WI38 (cell line): ENCODE results near the gene PRR5L.
A peak's percentile ranks its signal among the peaks of the same experiment; 100 is the strongest.

Experiments
- H3K4me3 ChIP-seq: 2 replicates; pipeline ENCODE4 v1.5.1; 2011; ENCODE audit warnings: low read depth, mild to moderate bottlenecking, control low read depth, low read length
- CTCF ChIP-seq: IDR thresholded peaks from 2 replicates; pipeline ENCODE4 v1.5.1; 2012; ENCODE audit warnings: low read depth, mild to moderate bottlenecking, control low read depth, low read length

PRR5L gene

DNA sequence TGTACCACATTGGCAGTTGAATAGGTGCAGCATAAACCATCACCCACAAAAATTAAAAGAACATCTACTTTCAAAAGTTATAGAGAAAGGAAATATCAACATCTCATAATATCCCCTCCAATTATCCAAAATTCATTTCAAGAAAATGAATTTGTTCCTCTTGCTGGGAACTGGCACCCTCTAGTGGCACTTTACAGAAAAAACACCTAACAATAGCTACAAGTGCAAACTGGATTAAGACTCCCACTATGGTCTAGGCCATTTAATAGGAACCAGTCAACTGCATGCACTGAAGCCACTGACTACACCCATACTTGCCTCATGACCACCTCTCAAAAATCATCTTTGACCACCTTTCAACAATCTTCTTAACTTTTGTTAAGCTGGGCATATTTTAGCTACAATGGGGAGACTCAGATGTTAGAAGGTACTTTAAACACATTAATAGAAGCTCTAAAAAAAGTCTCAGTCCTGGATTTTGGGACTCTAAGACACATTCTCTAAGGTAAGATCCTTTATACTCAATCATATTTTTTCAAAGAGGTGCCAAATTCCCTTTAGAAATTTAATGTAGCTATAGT, 196.7 kb downstream of the PRR5L start:
- peak; percentile 47 for TF ChIP-seq CTCF
- H3K4me3 ChIP-seq = no peak overlapping the region

- no peak overlapping the region for H3K4me3 ChIP-seq
- no peak for TF ChIP-seq CTCF
Observed at GRCh38 chr11:36493332-36493731, 197.2 kb downstream of the PRR5L start.

DNA sequence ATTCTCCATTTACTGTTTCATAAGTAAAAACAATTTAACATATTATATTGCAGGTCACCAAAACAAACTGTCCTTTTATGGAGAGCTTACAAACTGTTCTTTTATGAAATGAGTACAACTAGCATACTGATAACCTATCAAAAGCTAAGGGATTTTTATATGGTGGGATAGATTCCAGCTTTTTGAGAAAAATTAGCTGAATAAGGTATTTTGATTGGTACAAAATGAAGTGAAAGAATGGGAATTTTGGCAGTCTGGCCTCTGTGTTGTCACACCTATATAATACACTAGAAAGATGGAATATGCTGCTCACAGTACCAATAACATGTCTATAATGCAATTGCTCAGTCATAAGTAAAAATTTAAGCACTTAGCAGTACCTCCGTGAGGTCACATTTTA, 202.6 kb downstream of the PRR5L start:
- no peak overlapping the region for H3K4me3 ChIP-seq
- no peak for TF ChIP-seq CTCF

DNA sequence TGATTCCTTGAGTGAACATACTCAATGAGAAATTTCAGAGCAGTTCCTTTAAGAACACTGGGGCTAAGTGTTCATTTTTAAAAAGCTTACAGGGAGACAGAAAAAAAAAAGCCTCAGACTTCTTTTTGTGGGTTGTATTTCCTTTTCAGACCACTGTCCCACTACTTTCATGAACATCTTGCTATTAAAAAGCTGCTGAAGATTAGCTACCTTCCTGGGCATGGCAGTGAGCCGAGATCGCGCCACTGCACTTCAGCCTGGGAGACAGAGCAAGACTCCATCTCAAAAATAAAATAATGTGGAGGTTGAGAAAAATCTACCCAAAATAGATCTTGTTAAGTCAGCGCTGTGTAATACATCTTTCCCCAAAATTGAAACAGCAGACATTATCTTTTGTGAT, 203.2 kb downstream of the PRR5L start:
- no peak overlapping the region for H3K4me3 ChIP-seq
- no peak for TF ChIP-seq CTCF

DNA sequence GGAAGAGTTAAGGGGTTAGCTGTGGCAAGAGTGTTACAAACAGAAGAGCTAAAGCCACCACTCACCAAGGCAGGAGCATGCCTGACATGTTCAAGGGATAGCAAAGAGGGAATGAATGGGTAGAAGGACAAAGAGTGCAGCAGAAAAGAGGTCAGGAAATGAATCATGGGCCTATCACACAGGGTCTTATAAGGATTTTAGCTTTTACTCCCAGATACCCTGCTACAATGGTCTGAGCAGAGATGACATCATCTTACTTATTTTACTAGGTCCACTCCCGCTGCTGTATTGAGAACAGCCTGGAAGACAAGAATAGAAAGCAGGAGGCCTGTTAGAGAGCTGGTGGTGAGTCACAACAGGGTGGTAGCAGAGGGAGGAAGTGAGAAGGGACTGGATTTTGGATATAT, 204.2 kb downstream of the PRR5L start:
- TF ChIP-seq CTCF = no peak
- no peak overlapping the region for H3K4me3 ChIP-seq

DNA sequence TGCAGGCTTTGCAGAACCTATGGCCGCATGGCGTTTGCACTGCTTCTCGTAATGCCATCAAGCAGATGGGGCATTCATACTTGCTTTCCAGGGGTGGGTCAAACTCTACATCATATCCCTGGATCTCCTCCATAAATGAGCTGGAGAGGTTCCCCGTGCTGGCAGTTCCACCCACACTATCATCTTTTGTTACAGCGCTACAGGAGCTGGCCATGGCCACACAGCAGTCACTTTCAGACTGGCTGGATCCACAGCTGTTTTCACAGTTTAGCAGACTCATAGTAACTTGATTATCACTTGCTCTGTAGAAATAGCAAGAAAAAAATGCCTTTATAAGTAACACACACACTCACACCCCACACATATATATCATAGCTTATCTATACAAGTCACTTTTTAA, 205.1 kb downstream of the PRR5L start:
- TF ChIP-seq CTCF = no peak
- no peak overlapping the region for H3K4me3 ChIP-seq

DNA sequence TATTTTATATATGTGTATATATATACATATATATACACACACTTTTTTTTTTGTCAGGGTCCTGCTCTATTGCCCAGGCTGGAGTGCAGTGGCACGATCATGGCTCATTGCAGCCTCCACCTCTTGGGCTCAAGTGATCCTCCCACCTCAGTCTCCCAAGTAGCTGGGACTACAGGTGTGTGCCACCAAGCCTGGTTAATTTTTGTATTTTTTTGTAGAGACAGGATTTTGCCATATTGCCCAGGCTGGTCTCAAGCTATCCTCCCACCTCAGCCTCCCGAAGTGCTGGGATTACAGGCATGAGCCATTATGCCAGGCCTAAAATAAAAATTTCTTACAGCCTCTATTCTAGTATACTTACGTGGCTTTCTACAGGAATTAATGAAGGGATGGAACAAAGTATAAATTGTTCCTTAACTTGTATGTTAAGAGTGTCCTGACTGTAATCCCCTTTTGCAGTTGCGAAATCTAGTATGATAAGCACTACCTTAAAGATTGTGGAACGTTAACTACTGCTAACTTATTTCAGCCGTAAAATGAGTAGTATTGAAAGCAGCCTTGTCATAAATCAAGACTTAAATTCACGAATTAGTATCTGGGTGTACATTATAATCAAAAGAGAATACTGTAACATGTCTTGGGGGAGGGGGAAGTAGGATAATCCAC, 211.9 kb downstream of the PRR5L start:
- TF ChIP-seq CTCF = no peak
- H3K4me3 ChIP-seq = peak overlapping the region; percentile 98
